ENCODE measurements around the gene DAZAP1. TPM values are rescaled to one million over a fixed set of nuclear protein-coding genes. Genes with fewer than 3 reads are reported as not detected.

The DAZAP1 gene
- total and polyA plus RNA-seq, 2 of the 4 experiments (the other 2 are of a cell fraction) = 22.0 to 62.8 TPM

GRCh38 chr19:1373042-1373533, 34.3 kb upstream of the DAZAP1 start:
- no peak overlapping the region for H3K4ac ChIP-seq (ENCODE audit: low read depth, low read length)
- H4K8ac ChIP-seq (ENCODE audit: low read depth in 2 of 2, low read length in 2 of 2) = no peak overlapping the region
- BruUV-seq (replicated peaks) = no TSS peak
- H3K18ac ChIP-seq (ENCODE audit: low read depth, low read length) = no peak overlapping the region
- H2AK9ac ChIP-seq (replicated peaks; ENCODE audit: low read depth, low read length, poor library complexity) = no peak overlapping the region
- ChIA-PET POLR2A (ENCODE audit: unreplicated experiment) (no interaction called here), CTCF (no interaction called here)
- peaks cover 60% of the 10 kb centered on the region for H3K36me3 ChIP-seq (ENCODE audit: control insufficient read depth, insufficient read depth, low read length)
- H3K4me3 ChIP-seq (ENCODE audit: insufficient read depth, low read depth, low read length) = no peak overlapping the region
- H2BK5ac ChIP-seq (ENCODE audit: low read depth, low read length, poor library complexity, severe bottlenecking) = no peak overlapping the region
- H2BK120ac ChIP-seq (ENCODE audit: low read depth, low read length) = no peak overlapping the region
- in situ Hi-C loops (cut with MboI; ENCODE audit: low sequenced_read_pairs) = no loop called here
- dilution Hi-C loops (cut with HindIII; ENCODE audit: low sequenced_read_pairs, unreplicated experiment) = no loop called here
- peak overlapping the region; percentile 56 for H2AK5ac ChIP-seq (ENCODE audit: low read depth, low read length)
- no peak overlapping the region for H3K56ac ChIP-seq (ENCODE audit: extremely low read depth, insufficient read depth, low read length)
- H3K9ac ChIP-seq (ENCODE audit: low read depth, low read length) = no peak overlapping the region
- peak overlapping the region; percentile 56 for H2AFZ ChIP-seq (replicated peaks; ENCODE audit: low read length, poor library complexity)
- peaks cover 2 to 17% of the 10 kb centered on the region in 2 experiments; a peak in 3 of 4 replicates for H3K79me1 ChIP-seq (ENCODE audit: low read depth in 1 of 2, low read length in 2 of 2)
- no peaks in the 10 kb centered on the region for H3K27me3 ChIP-seq (ENCODE audit: control insufficient read depth, insufficient read depth, low read length)
- H3K23ac ChIP-seq (ENCODE audit: low read depth, low read length) = no peak overlapping the region
- DNase-seq (no peak), ATAC-seq (ENCODE audit: low read depth) (peak; percentile 30; the same call in 1 of the 2 replicates)
- H4K20me1 ChIP-seq (ENCODE audit: insufficient read depth, low read length) = peaks cover 3% of the 10 kb centered on the region; the same call in 1 of the 2 replicates
- WGBS, 2 experiments (ENCODE audit: extremely low coverage in 2 of 2, insufficient read length in 1 of 2) = 78% methylated on average over 11 of the region's 20 CpGs; no CpG with 5 or more reads in 1 of the 2 experiments
- intact Hi-C loops (cut with micrococcal nuclease) = no loop called here
- H4K5ac ChIP-seq (ENCODE audit: low read depth, low read length) = no peak overlapping the region
- TF ChIP-seq SMC3 (IDR thresholded peaks at IDR 0.05; ENCODE audit: low read depth, low read length) (no peak), BHLHE40 (IDR thresholded peaks at IDR 0.05; ENCODE audit: low read depth, low read length) (peak; percentile 43; the same call in 1 of the 2 replicates), RAD21 (IDR thresholded peaks at IDR 0.05; ENCODE audit: low read length) (no peak)
- no peak overlapping the region for H3K14ac ChIP-seq (replicated peaks; ENCODE audit: low read depth, low read length)
- peaks cover 9% of the 10 kb centered on the region for H3K4me1 ChIP-seq (ENCODE audit: control insufficient read depth, insufficient read depth, low read length)
- no peak overlapping the region for H3K4me2 ChIP-seq (ENCODE audit: low read depth, low read length)
- H4K91ac ChIP-seq (ENCODE audit: insufficient read depth, low read depth, low read length) = no peak overlapping the region
- H2BK15ac ChIP-seq (ENCODE audit: low read depth, low read length) = no peak overlapping the region
- no peak overlapping the region for H2BK20ac ChIP-seq (ENCODE audit: low read depth, low read length)
- H3K9me1 ChIP-seq (ENCODE audit: insufficient read depth, low read length) = peaks cover 3% of the 10 kb centered on the region; the same call in 1 of the 2 replicates
- no peaks in the 10 kb centered on the region for H3K9me3 ChIP-seq (ENCODE audit: control insufficient read depth, insufficient read depth, low read length)
- peak overlapping the region; percentile 14; the same call in 1 of the 2 replicates for H3K27ac ChIP-seq (ENCODE audit: insufficient read depth, low read length)
